GM18867 (cell line): Measurements from ENCODE around the gene THAP7.

ENCODE experiments used
- ATAC-seq: cut with Tn5 transposase; IDR thresholded peaks from one replicate; pipeline ENCODE4 v1.9.1; 2021; ENCODE audit warnings: mild to moderate bottlenecking, moderate library complexity; ENCODE audit not compliant: unreplicated experiment

Gene THAP7

DNA sequence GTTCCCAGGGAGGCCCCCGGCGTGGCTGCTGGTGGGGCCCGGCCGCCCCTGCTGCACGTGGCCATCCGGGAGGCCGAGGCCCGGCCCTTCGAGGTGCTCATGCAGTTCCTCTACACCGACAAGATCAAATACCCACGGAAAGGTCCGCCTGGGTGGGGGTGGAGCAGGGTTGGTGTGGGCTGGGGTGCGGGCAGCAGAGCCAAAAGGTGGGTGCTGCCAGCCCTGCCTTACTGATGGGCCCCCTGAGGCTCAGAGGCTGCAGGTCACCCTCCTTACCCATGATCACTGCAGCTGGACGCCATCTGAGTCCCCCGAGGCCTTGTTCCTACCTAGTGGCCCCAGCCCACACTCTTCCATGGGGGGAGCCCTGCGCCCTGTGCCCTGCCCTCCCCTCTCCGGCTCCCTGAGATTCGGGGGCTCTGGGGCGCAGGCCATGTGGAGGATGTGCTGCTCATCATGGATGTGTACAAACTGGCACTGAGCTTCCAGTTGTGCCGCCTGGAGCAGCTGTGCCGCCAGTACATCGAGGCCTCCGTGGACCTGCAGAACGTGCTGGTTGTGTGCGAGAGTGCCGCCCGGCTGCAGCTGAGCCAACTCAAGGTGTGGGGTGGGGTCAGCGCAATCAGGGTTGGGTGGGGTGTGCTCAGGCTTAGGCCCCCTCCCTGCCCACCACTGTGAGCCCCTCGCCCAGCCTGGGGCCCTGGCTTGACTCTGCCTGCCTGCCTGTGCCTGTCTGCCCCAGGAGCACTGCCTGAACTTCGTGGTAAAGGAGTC, 7.6 kb downstream of the THAP7 start:
- ATAC-seq: no peak

GRCh38 chr22:20993304-20994127, 8.4 kb downstream of the THAP7 start:
- ATAC-seq: no peak

DNA sequence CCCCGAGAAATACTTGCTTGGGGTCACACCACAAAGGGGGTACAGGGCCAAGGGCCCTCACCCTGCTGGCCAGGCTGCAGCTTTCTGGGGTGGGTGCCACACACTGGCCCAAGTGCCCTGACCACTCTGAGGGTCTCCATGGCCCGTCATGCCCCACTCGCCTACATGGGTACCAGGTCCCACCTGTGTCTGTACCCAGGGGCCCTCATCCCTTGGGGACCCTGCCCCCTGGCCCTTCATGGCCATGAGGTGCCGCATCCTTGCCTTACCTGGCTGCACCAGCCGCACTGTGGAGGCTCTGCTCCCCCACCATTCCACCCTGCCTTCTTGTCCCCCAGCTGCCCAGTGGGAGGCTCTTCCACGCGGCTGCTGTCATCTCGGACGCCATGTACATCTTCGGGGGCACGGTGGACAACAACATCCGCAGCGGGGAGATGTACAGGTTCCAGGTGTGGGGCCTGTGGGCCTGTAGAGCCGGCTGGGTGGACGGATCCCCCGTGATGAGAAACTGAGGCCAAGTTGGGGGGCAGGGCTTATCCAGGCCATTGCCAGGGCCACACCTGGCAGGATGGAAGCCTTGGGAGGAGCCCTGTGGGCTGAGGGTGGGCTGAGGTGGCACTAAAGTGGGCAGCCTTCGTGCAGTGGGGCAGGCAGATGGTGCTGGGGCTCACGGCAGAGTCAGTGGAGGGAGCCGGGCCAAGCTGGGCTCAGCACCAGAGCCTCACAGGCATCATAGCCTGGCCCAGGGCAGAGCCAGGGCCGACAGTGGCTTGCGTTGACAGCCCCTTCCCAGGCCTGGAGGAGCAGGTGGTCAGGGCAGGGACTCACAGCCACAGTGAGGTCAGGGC, 9.2 kb downstream of the THAP7 start:
- ATAC-seq: no peak

- ATAC-seq: no peak
Measured at GRCh38 chr22:20992056-20992442, 9.9 kb downstream of the THAP7 start.

DNA sequence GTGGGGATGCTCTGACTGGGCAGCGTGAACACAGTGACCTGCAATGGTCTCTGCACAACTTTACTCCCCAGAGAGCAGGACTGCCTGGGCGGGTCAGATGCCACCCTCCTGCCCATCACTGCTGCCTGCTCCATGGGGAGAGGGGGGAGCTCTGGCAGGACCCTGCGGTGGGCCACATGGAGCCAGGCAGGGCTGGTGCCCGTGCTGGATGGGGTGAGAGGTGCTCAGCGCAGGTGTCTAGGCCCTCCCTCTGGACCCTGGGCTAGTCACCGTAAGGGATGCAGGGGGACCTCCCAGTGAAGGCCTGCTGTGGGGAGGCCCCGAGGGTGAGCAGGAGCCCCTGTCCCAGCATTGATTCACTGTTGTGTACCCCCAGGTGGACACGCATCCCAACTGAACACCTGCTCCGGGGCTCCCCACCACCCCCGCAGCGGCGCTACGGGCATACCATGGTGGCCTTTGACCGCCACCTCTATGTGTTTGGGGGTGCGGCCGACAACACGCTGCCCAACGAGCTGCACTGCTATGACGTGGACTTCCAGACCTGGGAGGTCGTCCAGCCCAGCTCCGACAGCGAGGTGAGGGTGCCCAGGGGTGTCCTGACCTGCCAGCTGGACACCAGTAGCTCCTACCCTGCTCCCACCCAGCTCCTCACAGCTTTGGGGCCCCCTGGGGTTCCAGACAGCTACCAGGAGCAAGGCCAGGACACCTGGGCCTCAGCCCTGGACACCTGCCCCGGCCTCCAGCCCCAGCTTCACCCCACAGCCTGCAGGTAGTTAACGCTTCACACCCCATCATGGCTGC, 10.5 kb downstream of the THAP7 start:
- ATAC-seq: no peak

GRCh38 chr22:20990184-20991180, 11.4 kb downstream of the THAP7 start:
- ATAC-seq: no peak

GRCh38 chr22:20989323-20990138, 12.4 kb downstream of the THAP7 start:
- ATAC-seq: no peak

DNA sequence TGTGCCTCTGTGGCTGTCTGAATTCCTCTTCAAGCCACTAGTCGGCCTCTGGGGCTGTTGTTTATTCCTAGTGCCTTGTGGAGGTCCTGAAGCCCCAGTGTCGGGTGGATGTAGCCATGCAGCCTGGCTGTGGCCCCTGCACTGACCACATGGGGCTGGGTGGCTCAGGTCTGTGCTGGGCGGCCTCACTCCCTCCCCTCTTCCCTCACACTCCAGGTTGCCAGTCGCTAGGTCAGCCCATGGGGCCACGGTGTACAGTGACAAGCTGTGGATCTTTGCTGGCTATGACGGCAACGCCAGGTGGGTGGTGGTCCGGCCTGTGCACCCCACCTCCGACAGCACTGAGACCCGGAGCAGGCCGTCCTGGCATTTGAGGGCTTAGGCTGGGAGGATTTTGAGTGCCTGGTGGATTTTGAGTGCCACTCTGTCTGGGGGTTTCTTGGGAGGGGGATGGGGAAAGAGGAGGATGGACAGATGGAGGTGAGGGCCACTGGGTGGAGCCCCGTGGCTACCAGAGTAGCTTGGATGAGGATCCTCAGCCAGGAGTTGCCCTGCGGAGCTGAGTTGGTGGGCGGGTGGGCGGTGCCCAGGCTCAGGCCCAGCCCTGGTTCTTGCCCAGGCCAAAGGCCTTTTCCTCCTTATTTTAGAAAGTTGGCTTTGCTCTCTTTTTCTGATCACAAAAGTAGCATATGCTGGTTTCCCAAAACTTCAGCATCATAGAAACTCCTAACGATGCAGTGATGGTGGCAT, 13.2 kb downstream of the THAP7 start:
- ATAC-seq: no peak

- ATAC-seq: no peak
Measured at GRCh38 chr22:20987375-20987774, 14.5 kb downstream of the THAP7 start.

DNA sequence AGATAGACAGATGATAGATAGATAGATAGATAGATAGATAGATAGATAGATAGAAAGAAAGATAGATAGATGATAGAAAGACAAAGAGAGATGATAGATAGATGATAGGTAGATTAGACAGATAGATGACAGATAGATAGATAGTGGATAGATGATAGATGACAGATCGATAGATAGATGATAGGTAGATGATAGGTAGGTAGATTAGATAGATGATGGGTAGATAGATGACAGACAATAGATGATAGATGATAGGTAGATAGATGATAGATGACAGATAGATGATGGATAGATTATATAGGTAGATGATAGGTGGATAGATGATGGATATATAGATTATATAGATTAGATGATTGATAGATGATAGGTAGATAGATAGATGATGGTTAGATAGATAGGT, 15.6 kb downstream of the THAP7 start:
- ATAC-seq: no peak

- no peak for ATAC-seq
Measured at GRCh38 chr22:20985720-20986119, 16.2 kb downstream of the THAP7 start.

DNA sequence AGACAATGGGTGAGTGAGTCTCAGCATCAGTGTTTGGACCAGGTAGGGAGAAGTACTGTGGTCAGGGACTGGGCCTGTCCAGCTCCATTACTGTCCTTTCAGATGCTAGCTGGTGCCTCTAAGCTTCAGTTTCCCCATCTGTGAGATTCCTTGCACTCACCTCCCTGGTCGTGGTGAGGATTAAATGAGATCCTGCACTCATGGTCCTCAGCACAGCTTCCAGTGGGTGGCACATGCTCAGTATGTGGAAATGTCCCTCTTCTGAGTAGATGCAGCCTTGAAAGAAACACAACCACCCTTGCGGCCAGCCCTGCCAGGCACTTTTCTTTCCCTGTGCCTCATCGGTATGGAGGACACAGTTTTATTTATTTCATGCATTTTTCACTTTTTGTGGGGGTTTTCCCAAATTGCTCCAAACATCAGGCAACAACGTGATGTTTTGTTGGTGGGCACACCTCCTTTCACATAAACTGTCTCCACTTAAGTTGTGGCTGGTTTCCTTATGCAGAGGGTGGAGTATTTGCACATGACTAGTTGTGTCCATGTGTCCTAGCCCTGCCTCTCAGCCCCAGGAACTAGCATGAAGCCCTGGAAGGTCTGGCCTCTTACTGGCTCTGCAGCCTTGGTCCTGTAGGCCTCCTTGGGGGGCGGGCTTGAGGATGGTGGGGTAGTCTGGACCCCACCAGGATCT, 18.7 kb downstream of the THAP7 start:
- ATAC-seq: no peak

- ATAC-seq: peak; percentile 23
Measured at GRCh38 chr22:20982563-20982882, 19.4 kb downstream of the THAP7 start.

DNA sequence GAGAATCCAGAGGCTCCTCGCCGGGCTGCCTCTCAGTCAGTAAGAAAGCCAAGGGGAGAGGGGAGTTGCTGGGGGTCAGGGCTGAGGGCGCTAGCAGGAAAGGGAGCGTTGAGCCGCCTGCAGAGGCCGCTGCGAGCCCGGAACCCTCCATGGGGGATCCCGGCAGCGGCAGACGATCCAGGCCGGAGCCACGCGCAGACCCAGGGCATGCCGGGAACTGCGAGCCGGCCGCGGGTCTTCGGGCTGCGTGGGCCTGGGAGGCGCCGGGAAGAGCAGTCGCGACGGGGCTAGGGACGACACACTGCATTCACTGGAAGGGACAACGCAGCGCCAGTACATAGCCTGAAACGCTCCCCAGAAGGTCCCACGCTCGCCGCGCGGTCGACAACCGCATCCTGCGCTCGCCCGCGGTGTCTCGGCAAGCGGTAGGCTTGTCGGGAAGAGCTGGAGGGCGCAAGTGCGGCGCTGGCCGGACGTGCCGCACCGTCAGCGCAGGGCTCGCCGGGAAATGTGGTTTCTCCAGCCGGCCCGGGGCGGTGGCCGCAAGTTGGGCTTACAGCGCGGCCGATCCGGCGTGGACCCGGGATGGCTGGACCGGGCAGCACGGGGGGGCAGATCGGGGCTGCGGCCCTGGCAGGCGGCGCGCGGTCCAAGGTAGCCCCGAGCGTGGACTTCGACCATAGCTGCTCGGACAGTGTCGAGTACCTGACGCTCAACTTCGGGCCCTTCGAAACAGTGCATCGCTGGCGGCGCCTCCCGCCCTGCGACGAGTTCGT, 19.9 kb downstream of the THAP7 start, which contains the start of gene LZTR1:
Gene LZTR1, plus strand, starts transcription at position 511 of the 776 bp plus-strand sequence. Its CDS starts 75 bp downstream, at position 586.
- peak; percentile 86 for ATAC-seq

GRCh38 chr22:20980938-20981722, 20.8 kb downstream of the THAP7 start:
- no peak for ATAC-seq

- no peak for ATAC-seq
Measured at GRCh38 chr22:20980523-20980922, 21.4 kb downstream of the THAP7 start.
